ENCODE data around the gene ZNF780B.
"Not testable (repeated sequence)": the region's sequence is repeated elsewhere in the genome, so short reads cannot be mapped to it uniquely, and the experiment has no call there.

The ZNF780B gene

DNA sequence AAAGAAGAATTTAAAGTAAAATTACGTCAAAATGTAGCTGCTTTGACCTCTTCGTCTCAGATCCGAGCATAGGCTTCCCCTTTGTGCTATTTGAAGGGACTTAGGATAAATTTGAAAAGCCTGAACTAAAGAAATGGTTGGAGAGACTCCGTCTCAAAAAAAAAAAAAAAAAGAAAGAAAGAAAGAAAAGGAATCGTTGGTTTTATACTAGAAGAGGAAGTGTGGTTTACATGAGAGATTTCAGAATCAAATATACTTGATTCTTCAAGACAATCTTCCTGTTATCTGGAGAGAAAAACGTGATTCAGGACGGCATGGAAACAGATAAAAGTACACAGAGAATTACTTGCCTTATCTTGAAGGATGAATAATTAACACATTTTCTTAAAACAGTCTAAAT, 474 bp upstream of the ZNF780B start:
- Mint-ChIP-seq H3K4me1 (peaks cover 21% of the 10 kb centered on the region), H3K27ac (peak overlapping the region; percentile 2), H3K36me3 (ENCODE audit: low read depth) (peaks cover 66% of the 10 kb centered on the region), H3K9me3 (peaks cover 90% of the 10 kb centered on the region), H3K27me3 (ENCODE audit: low read depth, poor library complexity) (peaks cover 4% of the 10 kb centered on the region), H3K4me3 (peak overlapping the region; percentile 99)
- TF ChIP-seq CTCF (IDR thresholded peaks at IDR 0.05): no peak
- DNase-seq: no peak

DNA sequence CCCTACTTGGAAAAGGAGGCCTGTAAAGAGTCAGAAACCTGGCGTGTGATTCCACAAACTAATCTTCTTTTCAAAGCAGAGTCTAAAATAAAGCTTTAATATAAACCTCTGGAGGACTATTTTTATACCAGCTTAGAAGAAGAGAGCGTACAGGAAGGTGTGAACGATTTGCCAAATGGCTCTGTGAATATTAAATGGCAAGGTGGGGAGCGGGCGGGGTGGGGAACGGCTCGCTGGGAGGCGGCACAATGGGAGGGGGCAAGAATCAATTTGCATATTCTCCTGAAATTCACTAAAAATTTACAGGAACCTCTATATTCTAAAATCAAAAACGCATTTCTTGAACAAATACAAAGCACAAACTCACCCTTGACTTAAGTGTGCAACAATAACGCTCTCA, 982 bp downstream of the ZNF780B start:
- Mint-ChIP-seq H3K4me1 (peaks cover 21% of the 10 kb centered on the region), H3K27ac (no peak overlapping the region), H3K36me3 (ENCODE audit: low read depth) (peaks cover 80% of the 10 kb centered on the region), H3K27me3 (ENCODE audit: low read depth, poor library complexity) (peaks cover 4% of the 10 kb centered on the region), H3K4me3 (peak overlapping the region; percentile 99), H3K9me3 (peaks cover 94% of the 10 kb centered on the region)
- no peak for DNase-seq
- no peak for TF ChIP-seq CTCF (IDR thresholded peaks at IDR 0.05)

DNA sequence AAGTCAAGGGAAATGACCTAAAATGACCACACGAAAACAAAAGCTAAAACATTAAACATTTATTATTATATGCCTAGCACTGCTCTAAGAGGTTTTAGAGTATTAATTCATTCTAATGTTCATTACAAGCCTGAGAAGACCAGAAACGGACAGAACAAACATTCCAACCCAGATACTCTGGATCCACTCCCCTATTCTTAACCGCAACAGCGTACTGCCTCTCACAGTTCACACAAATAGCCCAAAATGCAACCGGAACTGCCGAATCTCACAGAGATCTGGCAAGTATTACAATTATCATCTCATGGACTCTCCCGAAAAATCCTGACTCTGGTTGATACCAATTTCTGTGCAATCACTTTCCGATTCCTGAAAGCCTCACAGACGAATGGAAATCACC, 1.4 kb downstream of the ZNF780B start:
- DNase-seq: no peak
- Mint-ChIP-seq H3K4me3 (peak overlapping the region; percentile 99), H3K9me3 (peaks cover 94% of the 10 kb centered on the region), H3K27ac (no peak overlapping the region), H3K27me3 (ENCODE audit: low read depth, poor library complexity) (peaks cover 4% of the 10 kb centered on the region), H3K36me3 (ENCODE audit: low read depth) (peaks cover 81% of the 10 kb centered on the region), H3K4me1 (peaks cover 21% of the 10 kb centered on the region)
- TF ChIP-seq CTCF (IDR thresholded peaks at IDR 0.05): no peak

DNA sequence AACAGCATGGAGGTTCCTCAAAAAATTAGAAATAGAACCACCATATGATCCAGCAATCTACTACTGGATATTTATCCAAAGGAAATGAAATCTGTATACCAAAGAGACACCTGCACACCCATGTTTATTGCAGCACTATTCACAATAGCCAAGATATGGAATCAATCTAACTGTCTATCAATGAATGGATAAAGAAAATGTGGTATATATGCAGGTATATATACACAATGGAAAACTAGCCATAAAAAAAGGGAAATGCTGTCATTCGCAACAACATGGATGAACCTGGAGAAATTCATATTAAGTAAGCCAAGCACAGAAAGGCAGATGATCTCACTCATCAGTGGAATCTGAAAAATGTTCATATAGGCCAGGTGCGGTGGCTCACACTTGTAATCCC, 2.5 kb downstream of the ZNF780B start:
- H3K27me3 Mint-ChIP-seq (ENCODE audit: low read depth, poor library complexity): peaks cover 4% of the 10 kb centered on the region
- no peak for DNase-seq
- H3K4me3 Mint-ChIP-seq: peak overlapping the region; percentile 10
- no peak for TF ChIP-seq CTCF (IDR thresholded peaks at IDR 0.05)
- H3K9me3 Mint-ChIP-seq: peaks cover 93% of the 10 kb centered on the region
- H3K4me1 Mint-ChIP-seq: peaks cover 21% of the 10 kb centered on the region
- H3K27ac Mint-ChIP-seq: no peak overlapping the region
- H3K36me3 Mint-ChIP-seq (ENCODE audit: low read depth): peaks cover 81% of the 10 kb centered on the region

DNA sequence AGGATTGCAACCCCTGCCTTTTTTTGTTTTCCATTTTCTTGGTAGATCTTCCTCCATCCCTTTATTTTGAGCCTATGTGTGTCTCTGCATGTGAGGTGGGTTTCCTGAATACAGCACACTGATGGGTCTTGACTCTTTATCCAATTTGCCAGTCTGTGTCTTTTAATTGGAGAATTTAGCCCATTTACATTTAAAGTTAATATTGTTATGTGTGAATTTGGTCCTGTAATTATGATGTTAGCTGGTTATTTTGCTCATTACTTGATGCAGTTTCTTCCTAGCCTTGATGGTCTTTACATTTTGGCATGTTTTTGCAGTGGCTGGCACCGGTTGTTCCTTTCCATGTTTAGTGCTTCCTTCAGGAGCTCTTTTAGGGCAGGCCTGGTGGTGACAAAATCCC, 14.3 kb downstream of the ZNF780B start:
- H3K4me1 Mint-ChIP-seq; H3K4me3 Mint-ChIP-seq; DNase-seq; H3K27me3 Mint-ChIP-seq (ENCODE audit: low read depth, poor library complexity); H3K27ac Mint-ChIP-seq: not testable (repeated sequence)
- H3K9me3 Mint-ChIP-seq: peaks cover 81% of the 10 kb centered on the region
- peaks cover 73% of the 10 kb centered on the region for H3K36me3 Mint-ChIP-seq (ENCODE audit: low read depth)

DNA sequence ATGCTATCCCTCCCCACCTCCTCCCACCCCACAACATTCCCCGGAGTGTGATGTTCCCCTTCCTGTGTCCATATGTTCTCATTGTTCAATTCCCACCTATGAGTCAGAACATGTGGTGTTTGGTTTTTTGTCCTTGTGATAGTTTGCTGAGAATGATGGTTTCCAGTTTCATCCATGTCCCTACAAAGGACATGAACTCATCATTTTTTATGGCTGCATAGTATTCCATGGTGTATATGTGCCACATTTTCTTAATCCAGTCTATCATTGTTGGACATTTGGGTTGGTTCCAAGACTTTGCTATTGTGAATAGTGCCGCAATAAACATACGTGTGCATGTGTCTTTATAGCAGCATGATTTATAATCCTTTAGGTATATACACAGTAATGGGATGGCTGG, 18.0 kb downstream of the ZNF780B start:
- Mint-ChIP-seq H3K9me3 (peaks cover 81% of the 10 kb centered on the region), H3K36me3 (ENCODE audit: low read depth) (peaks cover 73% of the 10 kb centered on the region)
- not testable (repeated sequence) for H3K27me3 Mint-ChIP-seq (ENCODE audit: low read depth, poor library complexity); H3K27ac Mint-ChIP-seq; H3K4me3 Mint-ChIP-seq; H3K4me1 Mint-ChIP-seq; DNase-seq

- H3K27ac Mint-ChIP-seq: no peak overlapping the region
- no peak for TF ChIP-seq CTCF (IDR thresholded peaks at IDR 0.05)
- H3K4me1 Mint-ChIP-seq: no peaks in the 10 kb centered on the region
- H3K9me3 Mint-ChIP-seq: peaks cover 83% of the 10 kb centered on the region
- no peaks in the 10 kb centered on the region for H3K27me3 Mint-ChIP-seq (ENCODE audit: low read depth, poor library complexity)
- H3K4me3 Mint-ChIP-seq: no peak overlapping the region
- peaks cover 74% of the 10 kb centered on the region for H3K36me3 Mint-ChIP-seq (ENCODE audit: low read depth)
- no peak for DNase-seq
Measured at GRCh38 chr19:40035996-40036395, 20.0 kb downstream of the ZNF780B start.

Data from nephron progenitor cell (in vitro differentiated cells).